Activated CD8-positive, alpha-beta T cell treated with anti-CD3 and anti-CD28 coated beads for 36 hours (primary cell): Measurements from ENCODE around the gene C11orf98. TPM values are rescaled to one million over a fixed set of nuclear protein-coding genes. Genes with fewer than 3 reads are reported as not detected.

Source experiments
- ATAC-seq: fragments of 200-7000 bp; cut with Tn5 transposase; one replicate; pipeline ENCODE4 v1.10.0; 2021; ENCODE audit warnings: mild to moderate bottlenecking, moderate library complexity
- CTCF ChIA-PET: fragments of 350-600 bp; sonication (Branson Sonifier 250); formaldehyde crosslinking; loops from one replicate; lab custom pipeline; 2021; ENCODE audit warnings: antibody characterized with exemption; lab: Charles Lee
- POLR2A ChIA-PET: fragments of 350-600 bp; sonication (Branson Sonifier 250); formaldehyde crosslinking; loops from one replicate; lab custom pipeline; 2021; ENCODE audit warnings: antibody characterized with exemption; lab: Charles Lee
- DNase-seq: peaks from one replicate; pipeline ENCODE4 v3.0.0-alpha.2; 2020
- H3K27ac Mint-ChIP-seq: one replicate; pipeline ENCODE4 v1.8.0; 2021; ENCODE audit warnings: mild to moderate bottlenecking, mixed read lengths
- H3K27me3 Mint-ChIP-seq: one replicate; pipeline ENCODE4 v1.8.0; 2021; ENCODE audit warnings: mixed read lengths
- H3K36me3 Mint-ChIP-seq: one replicate; pipeline ENCODE4 v1.8.0; 2021; ENCODE audit warnings: low read depth, mixed read lengths
- H3K4me1 Mint-ChIP-seq: one replicate; pipeline ENCODE4 v1.8.0; 2021; ENCODE audit warnings: low read depth, mixed read lengths
- H3K4me3 Mint-ChIP-seq: one replicate; pipeline ENCODE4 v1.8.0; 2021; ENCODE audit warnings: mild to moderate bottlenecking, moderate library complexity, mixed read lengths
- H3K9me3 Mint-ChIP-seq: one replicate; pipeline ENCODE4 v1.8.0; 2021; ENCODE audit warnings: mixed read lengths
- intact Hi-C: fragments of 100-400 bp; cut with micrococcal nuclease; formaldehyde crosslinking; loops from one replicate; pipeline ENCODE4 v1.10.0; 2022
- total RNA-seq, 2 experiments: library from RNA; stranded (reverse); gene quantifications; one replicate each; pipeline ENCODE4 v1.2.3, GENCODE V29; 2021
- TF ChIP-seq, protein P1 (sequence below): fragments of 200-600 bp; IDR thresholded peaks from one replicate; pipeline ENCODE4 v1.8.0; 2022; ENCODE audit warnings: antibody characterized with exemption, mild to moderate bottlenecking

The C11orf98 gene
- total RNA-seq, 2 experiments from 2014 or later = 108 TPM

DNA sequence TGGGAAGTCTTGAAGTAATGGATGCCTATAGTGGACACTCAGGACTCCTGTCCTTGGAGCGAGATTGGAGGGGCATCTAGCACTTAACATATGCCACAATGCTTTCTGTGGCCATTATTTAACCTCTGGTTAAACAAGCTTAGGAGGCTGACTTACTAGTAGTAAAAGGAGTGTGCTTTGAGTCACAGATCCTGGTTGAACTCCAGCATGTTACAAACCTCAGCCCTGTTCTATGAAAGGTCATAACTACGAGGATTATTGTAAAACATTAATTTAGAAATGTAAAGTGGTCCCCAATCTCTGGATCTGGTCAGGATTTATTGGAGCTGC, 8.2 kb upstream of the C11orf98 start:
- Mint-ChIP-seq H3K27me3 (no peaks in the 10 kb centered on the region), H3K27ac (peak overlapping the region; percentile 98), H3K9me3 (no peaks in the 10 kb centered on the region), H3K4me1 (peaks cover 43% of the 10 kb centered on the region), H3K36me3 (peaks cover 63% of the 10 kb centered on the region), H3K4me3 (peak overlapping the region; percentile 91)
- intact Hi-C loops = no loop called here
- DNase-seq (no peak), ATAC-seq (no peak)
- CTCF ChIA-PET = interaction anchor here (1.0 to 3.9 kb wide), 6 partner anchors 12 to 248 kb away, joined by 3 to 19 read pairs (median 4); partner anchors contain the start of genes TUT1 and ZBTB3
- TF ChIP-seq, protein P1, sequence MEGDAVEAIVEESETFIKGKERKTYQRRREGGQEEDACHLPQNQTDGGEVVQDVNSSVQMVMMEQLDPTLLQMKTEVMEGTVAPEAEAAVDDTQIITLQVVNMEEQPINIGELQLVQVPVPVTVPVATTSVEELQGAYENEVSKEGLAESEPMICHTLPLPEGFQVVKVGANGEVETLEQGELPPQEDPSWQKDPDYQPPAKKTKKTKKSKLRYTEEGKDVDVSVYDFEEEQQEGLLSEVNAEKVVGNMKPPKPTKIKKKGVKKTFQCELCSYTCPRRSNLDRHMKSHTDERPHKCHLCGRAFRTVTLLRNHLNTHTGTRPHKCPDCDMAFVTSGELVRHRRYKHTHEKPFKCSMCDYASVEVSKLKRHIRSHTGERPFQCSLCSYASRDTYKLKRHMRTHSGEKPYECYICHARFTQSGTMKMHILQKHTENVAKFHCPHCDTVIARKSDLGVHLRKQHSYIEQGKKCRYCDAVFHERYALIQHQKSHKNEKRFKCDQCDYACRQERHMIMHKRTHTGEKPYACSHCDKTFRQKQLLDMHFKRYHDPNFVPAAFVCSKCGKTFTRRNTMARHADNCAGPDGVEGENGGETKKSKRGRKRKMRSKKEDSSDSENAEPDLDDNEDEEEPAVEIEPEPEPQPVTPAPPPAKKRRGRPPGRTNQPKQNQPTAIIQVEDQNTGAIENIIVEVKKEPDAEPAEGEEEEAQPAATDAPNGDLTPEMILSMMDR = no peak
- POLR2A ChIA-PET = interaction anchor here (0.7 to 21.7 kb wide), 14 partner anchors 7 to 184 kb away, joined by 3 to 263 read pairs (median 5); partner anchors contain the start of genes B3GAT3, BSCL2, C11orf98 and CSKMT

- intact Hi-C loops = no loop called here
- CTCF ChIA-PET = interaction anchor here (0.7 to 3.9 kb wide), 12 partner anchors 9 to 247 kb away, joined by 3 to 19 read pairs (median 3); partner anchors contain the start of gene TUT1
- peaks cover 64% of the 10 kb centered on the region for H3K36me3 Mint-ChIP-seq
Measured at GRCh38 chr11:62671608-62672389, 6.8 kb upstream of the C11orf98 start, which contains the start of the genes LBHD1 and UQCC3. TSS of gene LBHD1 (minus strand) at chr11:62672267. CDS start at chr11:62670031, 2,236 bp downstream. TSS of gene UQCC3 (plus strand) at chr11:62671673. CDS start at chr11:62671746, 73 bp downstream.

GRCh38 chr11:62671236-62671607, 6.2 kb upstream of the C11orf98 start:
- Mint-ChIP-seq H3K27me3 (no peaks in the 10 kb centered on the region), H3K4me1 (peaks cover 39% of the 10 kb centered on the region), H3K9me3 (no peaks in the 10 kb centered on the region), H3K27ac (peak overlapping the region; percentile 98), H3K36me3 (peaks cover 64% of the 10 kb centered on the region), H3K4me3 (peak overlapping the region; percentile 91)
- no peak for DNase-seq
- CTCF ChIA-PET = interaction anchor here (0.7 to 3.9 kb wide), 10 partner anchors 10 to 247 kb away, joined by 3 to 19 read pairs (median 4); partner anchors contain the start of gene TUT1
- intact Hi-C loops = no loop called here
- TF ChIP-seq, protein P1 = no peak
- POLR2A ChIA-PET = interaction anchor here (0.8 to 21.7 kb wide), 30 partner anchors 8 to 269 kb away, joined by 3 to 263 read pairs (median 7); partner anchors contain the start of genes B3GAT3, BSCL2, EEF1G and GANAB
- ATAC-seq = peak; percentile 2

More at GRCh38 chr11:62671608-62672389, 6.8 kb upstream of the C11orf98 start, which contains the start of the genes LBHD1 and UQCC3:
- peaks cover 41% of the 10 kb centered on the region for H3K4me1 Mint-ChIP-seq
- POLR2A ChIA-PET = interaction anchor here (0.8 to 21.7 kb wide), 35 partner anchors 8 to 269 kb away, joined by 3 to 263 read pairs (median 5); partner anchors contain the start of genes B3GAT3, BSCL2, EEF1G and GANAB
- peak within 1 kb of the TSS; percentile 98 for H3K27ac Mint-ChIP-seq
- H3K9me3 Mint-ChIP-seq = no peaks in the 10 kb centered on the region
- H3K27me3 Mint-ChIP-seq = no peaks in the 10 kb centered on the region
- ATAC-seq (peak; percentile 91), DNase-seq (peak; percentile 96)
- TF ChIP-seq, protein P1 = no peak
- peak within 1 kb of the TSS; percentile 91 for H3K4me3 Mint-ChIP-seq

GRCh38 chr11:62669420-62670161, 4.6 kb upstream of the C11orf98 start:
- TF ChIP-seq, protein P1 = no peak
- H3K9me3 Mint-ChIP-seq = no peaks in the 10 kb centered on the region
- intact Hi-C loops = loop anchor here (5.0 kb wide), 1 partner anchor 77 kb away; the partner anchor contains the start of gene TUT1
- POLR2A ChIA-PET = interaction anchor here (0.7 to 21.7 kb wide), 10 partner anchors 10 to 213 kb away, joined by 3 to 263 read pairs (median 16); partner anchors contain the start of genes B3GAT3, GANAB, INTS5 and ROM1
- CTCF ChIA-PET = interaction anchor here (0.9 to 1.3 kb wide), 5 partner anchors 14 to 117 kb away, joined by 3 to 4 read pairs (median 4); partner anchors contain the start of gene TUT1
- peaks cover 36% of the 10 kb centered on the region for H3K4me1 Mint-ChIP-seq
- no peak for ATAC-seq
- no peaks in the 10 kb centered on the region for H3K27me3 Mint-ChIP-seq
- H3K36me3 Mint-ChIP-seq = peaks cover 70% of the 10 kb centered on the region
- peak overlapping the region; percentile 98 for H3K27ac Mint-ChIP-seq
- H3K4me3 Mint-ChIP-seq = peak overlapping the region; percentile 91
- no peak for DNase-seq
